Fibroblast of villous mesenchyme (primary cell): Measurements from ENCODE around the gene BBS4. TPM values are rescaled to one million over a fixed set of nuclear protein-coding genes. Genes with fewer than 3 reads are reported as not detected.
"Not testable (repeated sequence)": the region's sequence is repeated elsewhere in the genome, so short reads cannot be mapped to it uniquely, and the experiment has no call there.

Experiments
- DNase-seq: peaks from one replicate; pipeline ENCODE4 v3.0.0-alpha.2; 2010; ENCODE audit warnings: low read depth
- H3K4me3 ChIP-seq: 2 replicates; pipeline ENCODE4 v1.5.1; 2011; ENCODE audit warnings: low read depth, mild to moderate bottlenecking, low read length
- total RNA-seq: library from RNA; depleted of rRNA; stranded (reverse); fragments of >200 nt; gene quantifications from 2 replicates; pipeline ENCODE4 v1.2.3, GENCODE V29; 2012
- TF ChIP-seq, protein P1 (sequence below): IDR thresholded peaks from 2 replicates; pipeline ENCODE4 v1.5.1; 2012; ENCODE audit warnings: low read depth, mild to moderate bottlenecking, low read length; ENCODE audit not compliant: insufficient read depth

The BBS4 gene, protein sequence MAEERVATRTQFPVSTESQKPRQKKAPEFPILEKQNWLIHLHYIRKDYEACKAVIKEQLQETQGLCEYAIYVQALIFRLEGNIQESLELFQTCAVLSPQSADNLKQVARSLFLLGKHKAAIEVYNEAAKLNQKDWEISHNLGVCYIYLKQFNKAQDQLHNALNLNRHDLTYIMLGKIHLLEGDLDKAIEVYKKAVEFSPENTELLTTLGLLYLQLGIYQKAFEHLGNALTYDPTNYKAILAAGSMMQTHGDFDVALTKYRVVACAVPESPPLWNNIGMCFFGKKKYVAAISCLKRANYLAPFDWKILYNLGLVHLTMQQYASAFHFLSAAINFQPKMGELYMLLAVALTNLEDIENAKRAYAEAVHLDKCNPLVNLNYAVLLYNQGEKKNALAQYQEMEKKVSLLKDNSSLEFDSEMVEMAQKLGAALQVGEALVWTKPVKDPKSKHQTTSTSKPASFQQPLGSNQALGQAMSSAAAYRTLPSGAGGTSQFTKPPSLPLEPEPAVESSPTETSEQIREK
- total RNA-seq = 19.4 and 22.9 TPM in 2 replicates

DNA sequence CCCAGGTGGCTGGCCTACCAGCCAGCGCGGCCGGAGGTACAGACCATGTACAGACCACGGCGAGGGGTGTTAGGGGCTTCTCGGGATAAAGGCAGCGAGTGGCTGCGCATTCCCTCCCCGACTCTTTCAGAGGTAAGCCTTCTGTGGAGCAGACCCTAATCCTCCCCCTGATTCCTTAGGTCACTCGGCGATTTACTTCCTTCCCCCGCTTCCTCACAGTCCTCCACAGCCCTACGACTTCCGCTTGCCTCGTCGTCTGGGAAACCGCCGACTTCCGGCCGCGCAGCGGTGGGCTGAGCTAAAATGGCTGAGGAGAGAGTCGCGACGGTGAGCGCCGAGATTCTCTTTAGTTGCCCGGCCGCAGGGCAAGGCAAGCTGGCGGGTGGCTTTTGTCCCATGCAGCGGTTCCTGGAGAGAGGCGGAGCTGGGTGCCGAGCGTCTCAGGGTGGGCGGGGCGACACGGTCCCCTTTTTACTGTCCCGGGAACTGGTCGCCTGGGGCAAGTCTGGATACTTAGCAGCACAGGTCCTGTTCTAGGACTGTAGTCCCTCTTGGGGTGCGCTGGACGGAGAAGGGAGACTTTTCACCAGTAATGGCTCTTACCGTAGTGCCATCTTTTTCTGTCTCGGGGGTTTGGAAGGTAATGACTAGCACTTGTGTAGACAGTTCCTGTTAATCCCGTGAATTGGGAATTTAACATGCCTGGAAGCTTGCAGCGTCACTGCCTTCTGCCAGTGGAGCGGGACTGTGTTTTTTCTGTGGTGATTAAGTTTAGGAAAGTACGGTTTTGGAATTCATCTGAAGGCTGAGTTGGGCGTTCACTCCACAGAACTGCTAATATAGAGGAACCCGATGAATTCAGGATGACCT, at the start of gene BBS4, which contains the start of gene HIGD2B:
Gene BBS4 (plus strand): TSS at position 283 of the 870 bp plus-strand sequence. CDS start 21 bp downstream, at position 304.
Gene HIGD2B (minus strand): TSS at position 258 of the 870 bp plus-strand sequence. CDS start 9,808 bp downstream, outside the sequence.
- TF ChIP-seq, protein P1, sequence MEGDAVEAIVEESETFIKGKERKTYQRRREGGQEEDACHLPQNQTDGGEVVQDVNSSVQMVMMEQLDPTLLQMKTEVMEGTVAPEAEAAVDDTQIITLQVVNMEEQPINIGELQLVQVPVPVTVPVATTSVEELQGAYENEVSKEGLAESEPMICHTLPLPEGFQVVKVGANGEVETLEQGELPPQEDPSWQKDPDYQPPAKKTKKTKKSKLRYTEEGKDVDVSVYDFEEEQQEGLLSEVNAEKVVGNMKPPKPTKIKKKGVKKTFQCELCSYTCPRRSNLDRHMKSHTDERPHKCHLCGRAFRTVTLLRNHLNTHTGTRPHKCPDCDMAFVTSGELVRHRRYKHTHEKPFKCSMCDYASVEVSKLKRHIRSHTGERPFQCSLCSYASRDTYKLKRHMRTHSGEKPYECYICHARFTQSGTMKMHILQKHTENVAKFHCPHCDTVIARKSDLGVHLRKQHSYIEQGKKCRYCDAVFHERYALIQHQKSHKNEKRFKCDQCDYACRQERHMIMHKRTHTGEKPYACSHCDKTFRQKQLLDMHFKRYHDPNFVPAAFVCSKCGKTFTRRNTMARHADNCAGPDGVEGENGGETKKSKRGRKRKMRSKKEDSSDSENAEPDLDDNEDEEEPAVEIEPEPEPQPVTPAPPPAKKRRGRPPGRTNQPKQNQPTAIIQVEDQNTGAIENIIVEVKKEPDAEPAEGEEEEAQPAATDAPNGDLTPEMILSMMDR = no peak
- H3K4me3 ChIP-seq = peak within 1 kb of the TSS; percentile 77
- peak; percentile 86 for DNase-seq

DNA sequence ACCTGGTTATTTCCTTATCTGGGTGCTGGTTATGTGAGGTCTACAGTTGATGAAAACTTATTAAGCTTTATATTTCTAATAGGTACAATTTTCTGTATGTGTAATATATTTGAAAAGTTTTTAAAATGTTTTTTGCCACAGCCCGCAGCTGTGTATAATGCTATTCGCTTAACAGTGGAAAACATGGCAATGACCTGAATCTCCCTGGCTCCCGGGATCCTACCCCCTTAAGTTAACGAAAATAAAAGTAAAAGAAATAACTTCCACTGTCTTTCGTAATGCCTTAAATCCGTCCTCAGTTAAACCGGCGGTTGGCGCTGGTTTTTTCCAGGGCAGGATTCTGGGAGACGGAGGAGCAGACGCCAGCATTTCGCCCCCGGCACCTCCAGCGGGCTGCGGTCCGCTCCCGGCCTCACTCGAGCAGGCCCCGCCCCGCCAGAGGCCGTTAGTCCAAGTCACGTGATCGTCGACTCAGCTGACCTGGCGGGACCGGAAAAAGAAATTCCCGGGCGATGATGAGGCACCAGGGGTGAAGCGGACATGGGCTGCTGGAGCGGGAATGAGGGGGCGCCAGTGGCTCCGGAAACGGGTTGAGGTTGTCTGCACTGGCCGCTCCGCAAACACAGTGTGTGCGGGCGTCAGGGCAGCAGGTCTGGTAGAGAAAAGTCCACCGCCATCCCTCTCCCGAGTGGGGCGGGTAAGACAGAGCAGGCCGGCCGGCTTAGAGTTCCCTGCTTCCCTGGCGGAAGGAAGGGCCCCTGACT, 49.3 kb upstream of the BBS4 start:
- peak; percentile 80 for DNase-seq
- peak overlapping the region; percentile 49 for H3K4me3 ChIP-seq

DNA sequence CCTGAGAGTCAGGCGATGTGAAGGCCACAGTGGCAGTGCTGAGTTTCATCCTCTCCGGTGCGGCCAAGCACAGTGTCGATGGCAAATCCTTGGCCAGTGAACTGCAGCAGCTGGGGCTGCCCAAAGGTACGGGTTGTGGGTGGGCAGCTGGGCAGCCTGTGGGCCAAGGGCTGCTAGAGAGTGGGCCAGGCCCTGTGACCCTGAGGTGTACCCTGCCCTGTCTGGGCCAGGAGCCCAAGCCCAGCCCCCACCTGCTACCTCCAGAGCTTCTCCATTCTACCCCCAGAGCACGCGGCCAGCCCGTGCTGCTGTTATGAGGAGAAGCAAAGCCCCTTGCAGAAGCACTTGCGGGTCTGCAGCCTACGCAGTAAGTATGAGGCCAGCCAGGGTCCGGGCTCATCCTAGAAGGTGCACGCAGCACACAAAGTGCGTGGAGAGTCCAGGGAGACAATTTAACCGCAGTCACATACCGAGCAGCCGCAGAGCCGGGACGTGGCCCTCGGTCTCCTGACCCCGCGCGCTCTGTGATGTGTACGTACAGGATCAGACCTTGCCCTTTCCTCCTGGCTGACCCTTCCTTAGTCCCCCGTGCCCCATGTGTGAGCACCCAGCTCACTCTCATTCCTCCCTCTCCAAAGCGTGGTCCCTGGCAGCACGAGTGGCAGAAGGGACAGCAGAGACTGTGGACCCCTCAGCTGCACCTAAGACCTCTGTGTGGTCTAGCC, 46.1 kb upstream of the BBS4 start:
- not testable (repeated sequence) for H3K4me3 ChIP-seq, DNase-seq

DNA sequence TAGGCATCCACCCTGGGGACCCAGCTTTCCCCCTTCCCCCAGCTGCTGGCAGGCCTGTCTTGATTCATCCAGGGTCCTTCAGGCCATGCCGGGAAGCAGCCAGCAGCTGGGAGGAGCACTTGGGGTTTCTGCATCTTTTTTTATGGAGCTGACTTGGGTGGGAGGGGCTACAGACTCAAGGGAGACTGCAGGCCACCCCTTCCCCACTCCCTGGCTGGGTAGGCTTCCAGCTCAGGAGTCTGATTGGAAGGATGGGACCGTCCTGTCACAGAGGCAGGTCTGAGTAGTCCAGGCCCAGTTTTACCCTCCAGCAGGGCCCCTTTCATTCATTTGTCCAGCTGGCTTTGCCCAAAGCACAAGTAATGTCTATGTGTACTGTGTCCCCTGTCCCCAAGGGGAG, 43.7 kb upstream of the BBS4 start:
- not testable (repeated sequence) for DNase-seq, H3K4me3 ChIP-seq

DNA sequence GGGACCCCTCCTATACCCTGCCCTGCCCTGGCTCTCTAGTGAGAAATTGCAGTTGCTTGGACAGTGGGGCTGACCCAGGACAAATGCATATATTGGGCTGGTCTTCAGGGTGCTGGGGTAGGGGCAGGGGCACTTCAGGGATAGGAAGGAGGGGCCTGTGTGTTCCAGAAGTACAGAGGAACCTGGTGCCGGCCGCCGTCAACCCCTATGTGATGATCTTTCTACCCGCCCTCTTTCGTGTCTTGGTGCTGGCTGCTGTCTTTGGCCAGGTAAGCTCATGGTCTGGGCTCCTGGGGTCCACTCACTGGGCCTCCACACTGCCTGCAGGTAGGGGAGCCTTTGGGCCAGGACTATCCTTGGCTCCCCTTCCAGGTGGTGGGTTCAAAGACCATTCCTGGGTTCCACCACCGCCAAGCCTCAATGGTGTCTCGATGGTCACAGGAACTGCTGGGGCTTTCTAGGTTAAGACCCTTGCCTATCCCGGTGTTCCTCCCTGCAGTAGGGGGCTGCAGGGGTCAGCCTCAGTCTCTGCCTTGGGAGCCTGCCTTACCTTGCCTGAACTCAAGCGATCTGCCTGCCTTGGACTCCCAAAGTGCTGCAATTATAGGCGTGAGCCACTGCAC, 37.3 kb upstream of the BBS4 start:
- H3K4me3 ChIP-seq, DNase-seq: not testable (repeated sequence)

DNA sequence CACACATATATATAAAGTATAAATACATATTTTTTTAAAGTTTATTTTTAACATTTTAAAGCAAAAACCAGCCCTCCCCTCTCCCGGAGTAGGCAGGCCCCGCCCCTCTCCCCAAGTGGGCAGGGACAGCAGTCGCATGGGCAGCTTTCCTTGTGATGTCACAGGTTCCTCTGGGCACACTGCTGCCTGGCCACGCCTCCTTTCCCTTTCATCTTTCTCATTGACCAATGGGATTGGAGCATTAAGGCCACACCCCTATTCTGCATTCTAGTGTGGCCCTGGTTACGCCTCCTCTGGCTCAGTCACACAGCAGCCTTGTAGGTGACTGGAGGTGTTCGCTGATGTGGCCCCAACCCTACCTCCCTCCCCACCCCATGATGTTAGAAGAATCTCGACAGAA, 31.6 kb upstream of the BBS4 start, which contains the start of gene GOLGA6B:
Gene GOLGA6B (plus strand): TSS at position 301 of the 400 bp plus-strand sequence. CDS start 41 bp downstream, at position 342.
- not testable (repeated sequence) for DNase-seq, H3K4me3 ChIP-seq

DNA sequence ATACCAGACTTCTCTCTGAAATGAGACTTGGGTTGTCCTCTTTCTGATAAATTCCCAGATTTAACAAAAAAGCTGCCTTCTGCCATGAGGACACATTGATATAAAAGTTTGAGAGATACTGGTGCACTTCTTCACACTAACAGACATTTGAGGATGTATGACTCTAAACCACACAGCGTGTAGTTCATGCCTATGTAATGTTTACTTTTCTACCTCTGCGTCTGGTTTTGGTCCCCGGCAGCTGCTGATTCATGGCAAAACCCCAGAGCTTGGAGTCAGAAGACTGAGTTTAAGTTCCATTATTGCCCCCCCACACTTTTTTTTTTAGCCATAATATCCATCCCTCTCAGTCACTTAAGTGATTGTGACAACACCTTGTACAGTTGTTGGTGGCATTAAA, 30.0 kb upstream of the BBS4 start:
- not testable (repeated sequence) for H3K4me3 ChIP-seq, DNase-seq

DNA sequence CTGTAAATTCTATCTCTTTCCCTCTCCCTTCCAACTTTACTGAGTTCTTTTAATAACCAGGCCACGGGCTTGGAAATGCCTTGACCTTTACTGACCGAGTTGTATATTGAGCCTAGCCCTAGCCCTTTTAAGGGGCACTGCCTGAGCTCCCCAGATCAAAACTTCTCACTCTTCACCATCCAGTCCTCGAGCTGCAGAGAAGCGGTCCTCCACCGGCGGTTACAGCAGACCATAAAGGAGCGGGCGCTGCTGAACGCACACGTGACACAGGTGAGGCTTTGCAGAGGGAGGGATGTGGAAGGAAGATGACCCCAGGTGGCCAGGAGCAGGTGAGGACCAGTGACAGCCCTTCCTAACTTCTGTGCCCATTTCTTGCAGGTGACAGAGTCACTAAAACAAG, 24.9 kb upstream of the BBS4 start:
- not testable (repeated sequence) for DNase-seq

DNA sequence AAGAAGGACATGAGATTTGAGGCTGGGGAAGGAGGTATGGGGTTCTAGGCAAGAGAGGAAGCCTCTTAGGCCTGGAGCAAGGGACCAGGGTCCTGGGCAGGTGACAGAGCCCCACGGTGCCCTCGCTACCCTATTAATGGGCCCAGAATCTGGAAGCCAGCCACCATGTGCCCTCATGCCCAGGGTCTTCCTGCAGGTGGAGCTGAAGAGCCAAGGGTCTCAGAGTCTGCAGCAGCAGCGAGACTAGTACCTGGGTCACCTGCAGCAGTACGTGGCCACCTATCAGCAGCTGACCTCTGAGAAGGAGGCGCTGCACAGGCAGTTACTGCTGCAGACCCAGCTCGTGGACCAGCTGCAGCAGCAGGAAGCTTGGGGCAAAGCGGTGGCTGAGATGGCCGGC, 22.1 kb upstream of the BBS4 start:
- not testable (repeated sequence) for DNase-seq, H3K4me3 ChIP-seq

More for the DNA sequence above, 24.9 kb upstream of the BBS4 start:
- H3K4me3 ChIP-seq = not testable (repeated sequence)

DNA sequence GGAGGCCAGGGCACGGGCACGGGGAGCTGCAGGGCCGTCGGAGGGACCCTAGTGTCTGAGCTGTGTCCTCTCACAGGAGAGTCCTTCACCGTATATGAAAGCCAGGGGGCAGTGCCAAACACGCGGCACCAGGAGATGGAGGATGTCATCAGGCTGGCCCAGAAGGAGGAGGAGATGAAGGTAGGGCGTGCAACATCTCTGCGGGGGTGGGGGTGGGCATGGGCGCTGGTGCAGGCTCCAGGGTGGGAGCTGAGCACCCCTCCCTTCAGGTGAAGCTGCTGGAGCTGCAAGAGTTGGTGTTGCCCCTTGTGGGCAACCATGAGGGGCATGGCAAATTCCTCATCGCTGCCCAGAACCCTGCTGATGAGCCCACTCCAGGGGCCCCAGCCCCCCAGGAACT, 20.3 kb upstream of the BBS4 start:
- DNase-seq, H3K4me3 ChIP-seq: not testable (repeated sequence)

DNA sequence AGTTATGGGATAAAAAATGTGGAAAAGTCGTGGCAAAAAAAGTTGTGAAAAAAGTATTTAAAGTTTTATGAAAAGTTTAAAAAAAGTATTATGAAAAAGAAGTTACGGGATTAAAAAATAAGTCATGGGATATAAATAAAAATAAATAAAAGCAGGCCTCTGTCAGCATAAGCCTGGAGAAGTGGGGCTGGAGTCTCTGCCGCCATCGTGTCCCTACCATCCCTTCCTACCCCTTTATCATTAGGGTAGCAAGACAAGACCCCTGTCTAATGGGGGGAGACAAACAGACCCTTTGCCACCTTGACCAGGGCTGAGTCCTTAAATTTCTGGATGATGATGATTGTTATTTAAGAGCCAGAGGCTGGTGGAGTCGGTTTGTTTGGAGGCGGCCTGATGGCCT, 16.2 kb upstream of the BBS4 start:
- not testable (repeated sequence) for DNase-seq, H3K4me3 ChIP-seq
